Endothelial cell of umbilical vein (primary cell): ENCODE results near the gene CIB1. TPM values are rescaled to one million over a fixed set of nuclear protein-coding genes. Genes with fewer than 3 reads are reported as not detected.

ENCODE experiments used
- BruUV-seq: library from RNA; stranded (reverse); fragments of 400-500 nt; replicated peaks from 2 replicates; lab custom pipeline; 2021; lab: Mats Ljungman, UMichigan
- CTCF ChIA-PET: fragments of 300-600, 350-600 bp; sonication (Branson Sonifier 250); formaldehyde crosslinking; loops from one replicate; lab custom pipeline; 2021; ENCODE audit warnings: antibody characterized with exemption, inconsistent platforms; lab: Charles Lee
- POLR2A ChIA-PET: fragments of 300-600, 350-600 bp; sonication (Branson Sonifier 250); formaldehyde crosslinking; loops from one replicate; lab custom pipeline; 2021; ENCODE audit warnings: antibody characterized with exemption, inconsistent platforms; lab: Charles Lee
- DNase-seq: peaks from one replicate; pipeline ENCODE4 v3.0.0-alpha.2; 2011; ENCODE audit warnings: low read depth, low spot score
- FAIRE-seq: peaks from 2 replicates; lab custom pipeline; 2011; peaks lifted over from hg19 to GRCh38; lab: Jason Lieb, UNC
- H2AFZ ChIP-seq: 2 replicates; pipeline ENCODE4 v1.6.0; 2012; ENCODE audit warnings: low read depth, low read length, control low read depth, inconsistent platforms
- H3K27ac ChIP-seq: 2 replicates; pipeline ENCODE4 v1.5.1; 2011; ENCODE audit warnings: low read depth, mild to moderate bottlenecking, control low read depth, low read length, moderate library complexity; ENCODE audit not compliant: insufficient read depth
- H3K27me3 ChIP-seq, 2 experiments: 2 replicates each; pipeline versions ENCODE4 v1.6.0 to v1.6.1; 2011; ENCODE audit warnings: low read length in 2 of 2, mixed read lengths in 1 of 2; ENCODE audit not compliant: control insufficient read depth in 2 of 2, insufficient read depth in 2 of 2
- H3K36me3 ChIP-seq, 2 experiments: 2 replicates in 1 of 2; 3 replicates in 1 of 2; pipeline ENCODE4 v1.5.1; 2011; ENCODE audit warnings: low read length in 2 of 2, mild to moderate bottlenecking in 1 of 2, moderate library complexity in 1 of 2; ENCODE audit not compliant: control insufficient read depth in 2 of 2, insufficient read depth in 2 of 2; ENCODE audit errors: extremely low read depth in 1 of 2
- H3K4me1 ChIP-seq: 3 replicates; pipeline ENCODE4 v1.5.1; 2011; ENCODE audit warnings: mild to moderate bottlenecking, low read length; ENCODE audit not compliant: control insufficient read depth, insufficient read depth; ENCODE audit errors: extremely low read depth
- H3K4me2 ChIP-seq: 2 replicates; pipeline ENCODE4 v1.6.1; 2011; ENCODE audit warnings: low read length, control low read depth, mixed read lengths; ENCODE audit not compliant: insufficient read depth
- H3K4me3 ChIP-seq, 3 experiments: fragments of 200-600 bp in 1 of 3; sonication (generic), shearing (Covaris generic) in 1 of 3; replicated peaks in 1 of 3; 2 replicates each; pipeline ENCODE4 v1.5.1; 2011 to 2016; ENCODE audit warnings: control low read depth in 3 of 3, low read length in 3 of 3, mild to moderate bottlenecking in 2 of 3, inconsistent platforms in 1 of 3, low read depth in 1 of 3, moderate library complexity in 1 of 3; ENCODE audit not compliant: insufficient read depth in 1 of 3
- H3K79me2 ChIP-seq: 2 replicates; pipeline ENCODE4 v1.6.0; 2012; ENCODE audit warnings: low read length, inconsistent platforms; ENCODE audit not compliant: control insufficient read depth, insufficient read depth
- H3K9ac ChIP-seq: replicated peaks from 2 replicates; pipeline ENCODE3; 2011; ENCODE audit warnings: low read length, control low read depth; ENCODE audit not compliant: insufficient read depth; ENCODE audit errors: extremely low read depth
- H3K9me1 ChIP-seq: replicated peaks from 3 replicates; pipeline ENCODE4 v1.6.0; 2011; ENCODE audit warnings: mild to moderate bottlenecking, low read length; ENCODE audit not compliant: control insufficient read depth, insufficient read depth; ENCODE audit errors: extremely low read depth
- H3K9me3 ChIP-seq: replicated peaks from 2 replicates; pipeline ENCODE4 v1.5.1; 2012; ENCODE audit warnings: low read length, inconsistent platforms; ENCODE audit not compliant: control insufficient read depth, insufficient read depth
- H4K20me1 ChIP-seq: replicated peaks from 2 replicates; pipeline ENCODE3; 2011; ENCODE audit warnings: mild to moderate bottlenecking, low read length; ENCODE audit not compliant: control insufficient read depth, insufficient read depth; ENCODE audit errors: extremely low read depth
- EZH2 ChIP-seq: IDR thresholded peaks from 2 replicates; pipeline ENCODE4 v1.6.1; 2012; ENCODE audit warnings: borderline replicate concordance, low read depth, mild to moderate bottlenecking, moderate library complexity, low read length, inconsistent platforms; ENCODE audit not compliant: severe bottlenecking
- FOS ChIP-seq: IDR thresholded peaks from 2 replicates; pipeline ENCODE4 v1.6.1; 2011; ENCODE audit warnings: mild to moderate bottlenecking, low read length, moderate library complexity, borderline replicate concordance; ENCODE audit not compliant: insufficient read depth
- GATA2 ChIP-seq: IDR thresholded peaks from 2 replicates; pipeline ENCODE4 v1.7.0; 2011; ENCODE audit warnings: low read depth, mild to moderate bottlenecking, moderate library complexity, mixed read lengths, low read length; ENCODE audit not compliant: insufficient read length, insufficient read depth
- JUN ChIP-seq: IDR thresholded peaks from 2 replicates; pipeline ENCODE4 v1.6.1; 2011; ENCODE audit warnings: borderline replicate concordance, low read depth; ENCODE audit not compliant: insufficient read length, insufficient read depth
- MAX ChIP-seq: IDR thresholded peaks from 2 replicates; pipeline ENCODE4 v1.6.1; 2011; ENCODE audit not compliant: insufficient read depth, insufficient read length
- MYC ChIP-seq: IDR thresholded peaks from one replicate; pipeline ENCODE4 v1.6.1; 2011; ENCODE audit warnings: mild to moderate bottlenecking, low read depth, low read length
- POLR2A ChIP-seq: IDR thresholded peaks from 2 replicates; pipeline ENCODE4 v1.6.1; 2012; ENCODE audit warnings: low read depth, mild to moderate bottlenecking, control low read depth, low read length
- POLR2AphosphoS5 ChIP-seq: IDR thresholded peaks from 2 replicates; pipeline ENCODE4 v1.6.1; 2012; ENCODE audit warnings: low read depth, mild to moderate bottlenecking, control low read depth, low read length, moderate library complexity; ENCODE audit not compliant: insufficient read depth
- dilution Hi-C: fragments of 300-500 bp; cut with MboI; formaldehyde crosslinking; loops from one replicate; pipeline ENCODE4 v1.15.0; 2019; ENCODE audit warnings: low sequenced_read_pairs; ENCODE audit not compliant: extremely low pct_ligation_motif_present
- intact Hi-C: fragments of 100-400 bp; cut with micrococcal nuclease; formaldehyde crosslinking; loops from one replicate; pipeline ENCODE4 v1.10.0; 2022
- polyA plus RNA-seq, 4 experiments: library from polyadenylated mRNA; depleted of rRNA in 3 of 4; stranded (reverse) in 3 of 4; unstranded in 1 of 4; fragments of >200 nt; gene quantifications; 2 replicates each; pipeline versions ENCODE4 v1.2.1 to v1.2.3, GENCODE V29; 2011 to 2012; ENCODE audit warnings: missing spikeins in 1 of 4
- total RNA-seq: library from RNA; stranded (reverse); gene quantifications from 2 replicates; pipeline ENCODE4 v1.2.3, GENCODE V29; 2021
- TF ChIP-seq, protein P1 (sequence below), 2 donors: IDR thresholded peaks; 1 replicate in 1 of 2; 2 replicates in 1 of 2; pipeline ENCODE4 v1.5.1; 2011; ENCODE audit warnings: low read length in 2 of 2, mild to moderate bottlenecking in 2 of 2, moderate library complexity in 2 of 2, control low read depth in 1 of 2, inconsistent platforms in 1 of 2, low read depth in 1 of 2; ENCODE audit not compliant: insufficient read depth in 1 of 2; ENCODE audit errors: extremely low read depth in 1 of 2

The CIB1 gene
- total and polyA plus RNA-seq, 2 donors (not counting 3 experiments of a cell fraction or from before 2014, with no cell fraction given) = 58.3 to 105 TPM

DNA sequence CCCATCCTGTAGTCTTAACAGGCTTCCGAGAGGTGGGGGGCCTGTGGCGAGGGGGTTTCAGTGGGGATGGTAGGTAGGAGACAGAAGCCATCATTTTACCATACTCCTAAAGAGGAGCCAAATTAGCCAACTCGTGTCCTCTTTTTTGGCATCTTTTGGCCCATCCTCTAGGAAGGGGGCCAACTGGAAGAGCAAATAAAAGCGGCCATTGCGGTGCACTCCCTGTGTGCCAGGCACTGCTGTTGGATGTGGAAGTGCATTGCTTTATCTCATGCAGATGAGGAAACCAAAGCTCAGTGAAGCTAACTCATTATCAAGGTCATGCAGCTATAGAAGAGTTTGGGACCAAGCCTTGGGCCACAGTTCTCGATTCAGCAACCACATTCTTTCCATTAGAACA is 26.5 kb downstream of the CIB1 start:
- no peaks in the 10 kb centered on the region for H3K9me3 ChIP-seq
- dilution Hi-C loops = no loop called here
- H3K4me2 ChIP-seq = no peak overlapping the region
- H3K9ac ChIP-seq = no peak overlapping the region
- DNase-seq = no peak
- intact Hi-C loops = no loop called here
- H2AFZ ChIP-seq = no peak overlapping the region
- no peak for TF ChIP-seq POLR2AphosphoS5
- TF ChIP-seq JUN = no peak
- TF ChIP-seq GATA2 = no peak
- no peak for TF ChIP-seq MYC
- TF ChIP-seq, protein P1, sequence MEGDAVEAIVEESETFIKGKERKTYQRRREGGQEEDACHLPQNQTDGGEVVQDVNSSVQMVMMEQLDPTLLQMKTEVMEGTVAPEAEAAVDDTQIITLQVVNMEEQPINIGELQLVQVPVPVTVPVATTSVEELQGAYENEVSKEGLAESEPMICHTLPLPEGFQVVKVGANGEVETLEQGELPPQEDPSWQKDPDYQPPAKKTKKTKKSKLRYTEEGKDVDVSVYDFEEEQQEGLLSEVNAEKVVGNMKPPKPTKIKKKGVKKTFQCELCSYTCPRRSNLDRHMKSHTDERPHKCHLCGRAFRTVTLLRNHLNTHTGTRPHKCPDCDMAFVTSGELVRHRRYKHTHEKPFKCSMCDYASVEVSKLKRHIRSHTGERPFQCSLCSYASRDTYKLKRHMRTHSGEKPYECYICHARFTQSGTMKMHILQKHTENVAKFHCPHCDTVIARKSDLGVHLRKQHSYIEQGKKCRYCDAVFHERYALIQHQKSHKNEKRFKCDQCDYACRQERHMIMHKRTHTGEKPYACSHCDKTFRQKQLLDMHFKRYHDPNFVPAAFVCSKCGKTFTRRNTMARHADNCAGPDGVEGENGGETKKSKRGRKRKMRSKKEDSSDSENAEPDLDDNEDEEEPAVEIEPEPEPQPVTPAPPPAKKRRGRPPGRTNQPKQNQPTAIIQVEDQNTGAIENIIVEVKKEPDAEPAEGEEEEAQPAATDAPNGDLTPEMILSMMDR (IDR thresholded peaks at IDR 0.05; ENCODE audit: extremely low read depth in 1 of 2, insufficient read depth in 1 of 2, low read depth in 1 of 2, low read length in 2 of 2) = no peak
- TF ChIP-seq MAX = no peak
- TF ChIP-seq POLR2A = no peak
- no peak for TF ChIP-seq EZH2
- no peak for TF ChIP-seq FOS
- POLR2A ChIA-PET = no interaction called here
- H3K36me3 ChIP-seq = no peaks in the 10 kb centered on the region
- H3K27me3 ChIP-seq = no peaks in the 10 kb centered on the region
- no peak for FAIRE-seq
- no peaks in the 10 kb centered on the region for H3K9me1 ChIP-seq
- H3K4me3 ChIP-seq = no peak overlapping the region
- no peaks in the 10 kb centered on the region for H4K20me1 ChIP-seq
- no TSS peak for BruUV-seq
- H3K4me1 ChIP-seq = peaks cover 12% of the 10 kb centered on the region
- CTCF ChIA-PET = interaction anchor here (7.5 kb wide), 1 partner anchor 9 kb away, joined by 34 read pairs; no protein-coding TSS in a partner anchor
- H3K27ac ChIP-seq = no peak overlapping the region
- no peaks in the 10 kb centered on the region for H3K79me2 ChIP-seq
